SU-DHL-6 (cell line): ENCODE data around the gene CFP.

Source experiments
- H2AFZ ChIP-seq: fragments of 200-600 bp; sonication (generic); 2 replicates; pipeline ENCODE4 v1.6.1; 2014; ENCODE audit warnings: low read depth, mild to moderate bottlenecking, moderate library complexity, mixed read lengths, antibody characterized with exemption, low read length; ENCODE audit not compliant: severe bottlenecking
- H3F3A ChIP-seq: fragments of 200-600 bp; shearing (Covaris generic); 2 replicates; pipeline ENCODE4 v1.6.0; 2016; ENCODE audit warnings: antibody characterized with exemption, mild to moderate bottlenecking; ENCODE audit not compliant: insufficient read depth
- H3K27ac ChIP-seq: fragments of 200-600 bp; sonication (generic); 2 replicates; pipeline ENCODE4 v1.5.1; 2016; ENCODE audit warnings: low read depth, mild to moderate bottlenecking, low read length, moderate library complexity, mixed read lengths
- H3K27me3 ChIP-seq: fragments of 200-600 bp; sonication (generic), shearing (Covaris generic); 2 replicates; pipeline ENCODE4 v1.6.0; 2014; ENCODE audit warnings: mild to moderate bottlenecking, low read length
- H3K36me3 ChIP-seq: fragments of 200-600 bp; sonication (generic); 2 replicates; pipeline ENCODE4 v1.6.1; 2014; ENCODE audit warnings: mild to moderate bottlenecking, low read length, mixed read lengths
- H3K4me2 ChIP-seq: fragments of 300-600, 200-600 bp; shearing (Covaris generic), sonication (generic); 2 replicates; pipeline ENCODE4 v1.6.0; 2014; ENCODE audit warnings: low read length, low read depth, mild to moderate bottlenecking; ENCODE audit not compliant: poor library complexity, severe bottlenecking
- H3K4me3 ChIP-seq: fragments of 200-600 bp; sonication (generic); 2 replicates; pipeline ENCODE4 v1.5.1; 2014; ENCODE audit warnings: antibody characterized with exemption, low read length, mild to moderate bottlenecking, mixed read lengths; ENCODE audit not compliant: insufficient read depth, poor library complexity, severe bottlenecking
- H3K79me2 ChIP-seq: fragments of 200-600 bp; sonication (generic); 2 replicates; pipeline ENCODE4 v1.6.1; 2014; ENCODE audit warnings: mild to moderate bottlenecking, low read length, moderate library complexity; ENCODE audit not compliant: insufficient read depth
- H3K9ac ChIP-seq: fragments of 200-600 bp; sonication (generic); 2 replicates; pipeline ENCODE4 v1.7.0; 2014; ENCODE audit warnings: mild to moderate bottlenecking, low read length
- H3K9me2 ChIP-seq: fragments of 200-600 bp; sonication (generic); replicated peaks from 2 replicates; pipeline ENCODE4 v1.6.1; 2014; ENCODE audit warnings: low read length; ENCODE audit not compliant: insufficient read depth
- H3K9me3 ChIP-seq: fragments of 200-600 bp; sonication (generic); 2 replicates; pipeline ENCODE4 v1.6.1; 2014; ENCODE audit warnings: low read length, mixed read lengths; ENCODE audit not compliant: insufficient read depth
- H4K20me1 ChIP-seq: fragments of 200-600 bp; sonication (generic); 2 replicates; pipeline ENCODE4 v1.6.1; 2014; ENCODE audit warnings: low read depth, mild to moderate bottlenecking, antibody characterized with exemption, low read length, moderate library complexity, mixed read lengths
- EZH2phosphoT487 ChIP-seq: fragments of 200-600 bp; sonication (generic), shearing (Covaris generic); conservative IDR thresholded peaks from 2 replicates; pipeline ENCODE4 v1.6.1; 2018; ENCODE audit warnings: mild to moderate bottlenecking, antibody characterized with exemption, low read length, moderate library complexity, mixed read lengths
- TF ChIP-seq, protein P1 (sequence below): fragments of 200-600 bp; sonication (generic); IDR thresholded peaks from one replicate; pipeline ENCODE4 v1.5.1; 2017; ENCODE audit warnings: antibody characterized with exemption, mild to moderate bottlenecking, low read length, moderate library complexity; ENCODE audit not compliant: insufficient read depth, poor library complexity, severe bottlenecking

The CFP gene

DNA sequence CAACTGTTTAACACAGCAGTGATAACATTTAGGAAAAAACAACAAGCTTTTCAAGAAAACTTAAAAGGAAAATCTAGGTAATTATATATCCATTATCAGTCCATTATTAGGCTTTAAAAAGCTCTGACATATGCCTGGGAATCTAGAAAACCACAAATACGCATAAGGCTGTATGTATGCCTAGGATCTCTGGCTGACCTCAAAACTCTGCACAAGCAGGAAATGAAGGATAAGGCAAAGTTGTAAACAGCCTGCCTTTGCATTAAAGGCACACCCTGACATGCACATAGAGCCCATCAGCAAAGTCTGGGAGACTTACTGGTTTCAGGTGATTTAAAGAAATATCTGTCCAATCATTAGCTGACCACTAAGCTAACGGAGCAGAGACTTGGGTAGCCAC, 33.5 kb downstream of the CFP start:
- Histone ChIP-seq H3K27ac (no peak overlapping the region), H3K36me3 (no peaks in the 10 kb centered on the region), H3F3A (no peaks in the 10 kb centered on the region), H3K9me2 (no peaks in the 10 kb centered on the region), H3K9ac (no peak overlapping the region), H3K4me3 (no peak overlapping the region), H3K79me2 (no peaks in the 10 kb centered on the region), H3K4me2 (no peak overlapping the region), H4K20me1 (no peaks in the 10 kb centered on the region), H3K27me3 (no peaks in the 10 kb centered on the region), H2AFZ (no peak overlapping the region), H3K9me3 (no peaks in the 10 kb centered on the region)
- no peak for TF ChIP-seq EZH2phosphoT487
- TF ChIP-seq, protein P1, sequence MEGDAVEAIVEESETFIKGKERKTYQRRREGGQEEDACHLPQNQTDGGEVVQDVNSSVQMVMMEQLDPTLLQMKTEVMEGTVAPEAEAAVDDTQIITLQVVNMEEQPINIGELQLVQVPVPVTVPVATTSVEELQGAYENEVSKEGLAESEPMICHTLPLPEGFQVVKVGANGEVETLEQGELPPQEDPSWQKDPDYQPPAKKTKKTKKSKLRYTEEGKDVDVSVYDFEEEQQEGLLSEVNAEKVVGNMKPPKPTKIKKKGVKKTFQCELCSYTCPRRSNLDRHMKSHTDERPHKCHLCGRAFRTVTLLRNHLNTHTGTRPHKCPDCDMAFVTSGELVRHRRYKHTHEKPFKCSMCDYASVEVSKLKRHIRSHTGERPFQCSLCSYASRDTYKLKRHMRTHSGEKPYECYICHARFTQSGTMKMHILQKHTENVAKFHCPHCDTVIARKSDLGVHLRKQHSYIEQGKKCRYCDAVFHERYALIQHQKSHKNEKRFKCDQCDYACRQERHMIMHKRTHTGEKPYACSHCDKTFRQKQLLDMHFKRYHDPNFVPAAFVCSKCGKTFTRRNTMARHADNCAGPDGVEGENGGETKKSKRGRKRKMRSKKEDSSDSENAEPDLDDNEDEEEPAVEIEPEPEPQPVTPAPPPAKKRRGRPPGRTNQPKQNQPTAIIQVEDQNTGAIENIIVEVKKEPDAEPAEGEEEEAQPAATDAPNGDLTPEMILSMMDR: no peak

DNA sequence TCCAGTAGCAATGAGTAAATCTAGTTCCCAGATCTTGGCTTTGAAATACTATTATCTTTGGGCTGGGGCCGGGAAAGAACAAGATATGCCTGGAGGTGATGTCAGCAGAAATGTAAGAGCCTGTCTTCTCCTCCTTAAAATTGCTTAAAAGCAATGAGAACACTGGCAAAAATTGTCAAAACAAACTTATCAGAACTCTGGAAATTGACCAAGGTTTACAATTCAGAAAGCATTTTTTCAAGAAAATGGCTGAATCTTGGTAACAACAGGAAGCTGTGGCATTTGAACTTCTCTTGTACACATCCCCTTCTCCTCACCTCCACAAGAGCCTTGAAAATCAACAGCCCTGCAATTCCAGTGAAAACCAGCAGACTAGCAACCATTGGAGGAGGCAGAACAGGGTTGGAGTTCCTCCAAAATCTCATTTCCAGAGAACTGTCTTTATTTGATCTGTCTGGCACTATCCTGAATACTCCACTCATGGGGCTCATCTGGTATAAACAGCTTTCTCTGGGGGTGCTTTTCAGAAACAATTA, 33.9 kb downstream of the CFP start:
- Histone ChIP-seq H3K79me2 (no peaks in the 10 kb centered on the region), H3K9ac (no peak overlapping the region), H3K27me3 (no peaks in the 10 kb centered on the region), H3K4me2 (no peak overlapping the region), H3K9me3 (no peaks in the 10 kb centered on the region), H3F3A (no peaks in the 10 kb centered on the region), H4K20me1 (no peaks in the 10 kb centered on the region), H3K9me2 (no peaks in the 10 kb centered on the region), H3K27ac (no peak overlapping the region), H3K4me3 (no peak overlapping the region), H2AFZ (no peak overlapping the region), H3K36me3 (no peaks in the 10 kb centered on the region)
- TF ChIP-seq, protein P1: no peak
- TF ChIP-seq EZH2phosphoT487: no peak

- no peak overlapping the region for H2AFZ ChIP-seq
- no peaks in the 10 kb centered on the region for H3K27me3 ChIP-seq
- no peak overlapping the region for H3K27ac ChIP-seq
- H3K9ac ChIP-seq: no peak overlapping the region
- no peaks in the 10 kb centered on the region for H3F3A ChIP-seq
- H3K4me3 ChIP-seq: no peak overlapping the region
- no peaks in the 10 kb centered on the region for H3K36me3 ChIP-seq
- H3K9me3 ChIP-seq: no peaks in the 10 kb centered on the region
- TF ChIP-seq, protein P1: no peak
- TF ChIP-seq EZH2phosphoT487: no peak
- H3K4me2 ChIP-seq: no peak overlapping the region
- no peaks in the 10 kb centered on the region for H4K20me1 ChIP-seq
- no peaks in the 10 kb centered on the region for H3K9me2 ChIP-seq
- no peaks in the 10 kb centered on the region for H3K79me2 ChIP-seq
Observed at GRCh38 chrX:47593522-47593921, 36.2 kb downstream of the CFP start.
